H1 (cell line): ENCODE data around the gene ZFYVE1. TPM values are rescaled to one million over a fixed set of nuclear protein-coding genes. Genes with fewer than 3 reads are reported as not detected.
A peak's percentile ranks its signal among the peaks of the same experiment; 100 is the strongest.

Experiments
- CTCF ChIA-PET: fragments of 300-600 bp; sonication (Branson Sonifier 250); formaldehyde crosslinking; loops from one replicate; lab custom pipeline; 2021; ENCODE audit not compliant: partially characterized antibody; lab: Charles Lee
- POLR2A ChIA-PET: fragments of 300-600 bp; sonication (Branson Sonifier 250); formaldehyde crosslinking; loops from one replicate; lab custom pipeline; 2021; ENCODE audit warnings: inconsistent platforms; ENCODE audit not compliant: partially characterized antibody; lab: Charles Lee
- DNase-seq, 2 experiments: peaks; one replicate each; pipeline versions ENCODE4 v3.0.0 to v3.0.0-alpha.2; 2010 to 2022; ENCODE audit warnings: low spot score in 2 of 2, low read depth in 1 of 2, mixed read lengths in 1 of 2
- FAIRE-seq: peaks from 2 replicates; lab custom pipeline; 2011; peaks lifted over from hg19 to GRCh38; lab: Jason Lieb, UNC
- H2AFZ ChIP-seq: 2 replicates; pipeline ENCODE4 v1.8.1; 2012; ENCODE audit warnings: low read length, inconsistent platforms
- H2AK5ac ChIP-seq: 2 replicates; pipeline ENCODE4 v1.6.1; 2013; ENCODE audit warnings: low read depth, low read length
- H2BK120ac ChIP-seq: replicated peaks from 2 replicates; pipeline ENCODE3; 2013; ENCODE audit warnings: low read depth, low read length, inconsistent platforms
- H2BK12ac ChIP-seq: 2 replicates; pipeline ENCODE4 v1.6.1; 2013; ENCODE audit warnings: low read depth, low read length
- H2BK15ac ChIP-seq: 2 replicates; pipeline ENCODE4 v1.6.1; 2013; ENCODE audit warnings: low read length
- H2BK20ac ChIP-seq: 2 replicates; pipeline ENCODE4 v1.6.1; 2013; ENCODE audit warnings: low read length
- H2BK5ac ChIP-seq: 2 replicates; pipeline ENCODE4 v1.6.1; 2013; ENCODE audit warnings: low read depth, low read length
- H3K14ac ChIP-seq: 2 replicates; pipeline ENCODE4 v1.6.1; 2013; ENCODE audit warnings: inconsistent platforms; ENCODE audit not compliant: insufficient read length
- H3K18ac ChIP-seq: 2 replicates; pipeline ENCODE4 v1.6.1; 2013; ENCODE audit warnings: low read length; ENCODE audit errors: extremely low read depth
- H3K23ac ChIP-seq: 2 replicates; pipeline ENCODE4 v1.6.1; 2013; ENCODE audit warnings: inconsistent platforms; ENCODE audit not compliant: insufficient read length
- H3K23me2 ChIP-seq: 2 replicates; pipeline ENCODE4 v1.6.1; 2013; ENCODE audit warnings: low read depth, low read length
- H3K27ac ChIP-seq: 2 replicates; pipeline ENCODE4 v1.6.1; 2011; ENCODE audit warnings: low read depth, low read length, inconsistent platforms
- H3K27me3 ChIP-seq, 4 experiments: replicated peaks in 1 of 4; 1 replicate in 1 of 4; 2 replicates in 3 of 4; pipeline versions ENCODE4 v1.6.1 to v1.8.1; 2011 to 2013; ENCODE audit warnings: low read length in 3 of 4, mild to moderate bottlenecking in 3 of 4, inconsistent platforms in 2 of 4, mixed read lengths in 2 of 4, moderate library complexity in 1 of 4; ENCODE audit not compliant: control insufficient read depth in 3 of 4, insufficient read depth in 3 of 4; ENCODE audit errors: extremely low read depth in 1 of 4
- H3K36me3 ChIP-seq, 4 experiments: 2 replicates each; pipeline versions ENCODE4 v1.6.1 to v1.8.1; 2011 to 2013; ENCODE audit warnings: mild to moderate bottlenecking in 4 of 4, low read length in 3 of 4, moderate library complexity in 2 of 4, control low read depth in 1 of 4, inconsistent platforms in 1 of 4; ENCODE audit not compliant: insufficient read depth in 4 of 4, control insufficient read depth in 2 of 4
- H3K4ac ChIP-seq: replicated peaks from 2 replicates; pipeline ENCODE3; 2013; ENCODE audit warnings: low read length, low read depth, mixed read lengths, inconsistent platforms; ENCODE audit not compliant: insufficient read length
- H3K4me1 ChIP-seq, 4 experiments: replicated peaks in 1 of 4; 1 replicate in 1 of 4; 2 replicates in 3 of 4; pipeline versions ENCODE4 v1.6.1 to v1.8.1; 2011 to 2013; ENCODE audit warnings: low read length in 3 of 4, inconsistent platforms in 2 of 4, mixed read lengths in 1 of 4; ENCODE audit not compliant: insufficient read depth in 4 of 4, control insufficient read depth in 3 of 4
- H3K4me2 ChIP-seq, 2 experiments: 2 replicates each; pipeline versions ENCODE4 v1.6.1 to v1.8.1; 2011 to 2013; ENCODE audit warnings: low read depth in 2 of 2, low read length in 2 of 2, control low read depth in 1 of 2, inconsistent platforms in 1 of 2, mild to moderate bottlenecking in 1 of 2; ENCODE audit not compliant: insufficient read depth in 1 of 2
- H3K4me3 ChIP-seq, 4 experiments: fragments of 200-600, 300-600 bp in 1 of 4; sonication (generic), shearing (Covaris generic), sonication (Bioruptor Twin) in 1 of 4; 2 replicates each; pipeline versions ENCODE4 v1.5.1 to v1.8.1; 2011 to 2016; ENCODE audit warnings: low read length in 4 of 4, low read depth in 3 of 4, control low read depth in 2 of 4, inconsistent platforms in 2 of 4, mild to moderate bottlenecking in 2 of 4, mixed read lengths in 1 of 4, moderate library complexity in 1 of 4; ENCODE audit not compliant: insufficient read depth in 2 of 4; ENCODE audit errors: extremely low read depth in 1 of 4
- H3K56ac ChIP-seq: replicated peaks from 2 replicates; pipeline ENCODE3; 2013; ENCODE audit warnings: low read depth, mild to moderate bottlenecking, mixed read lengths, low read length, inconsistent platforms; ENCODE audit not compliant: insufficient read length
- H3K79me1 ChIP-seq: 2 replicates; pipeline ENCODE4 v1.6.1; 2013; ENCODE audit warnings: low read depth, low read length, control low read depth
- H3K79me2 ChIP-seq, 2 experiments: 2 replicates each; pipeline versions ENCODE4 v1.6.1 to v1.8.1; 2012 to 2013; ENCODE audit warnings: low read length in 2 of 2, mild to moderate bottlenecking in 2 of 2, inconsistent platforms in 1 of 2; ENCODE audit not compliant: insufficient read depth in 2 of 2, control insufficient read depth in 1 of 2
- H3K9ac ChIP-seq, 4 experiments: replicated peaks in 1 of 4; 1 replicate in 1 of 4; 2 replicates in 3 of 4; pipeline versions ENCODE4 v1.6.1 to v1.8.1; 2011 to 2013; ENCODE audit warnings: low read depth in 3 of 4, low read length in 3 of 4, control low read depth in 2 of 4, mild to moderate bottlenecking in 2 of 4, moderate library complexity in 2 of 4, inconsistent platforms in 1 of 4; ENCODE audit errors: extremely low read depth in 1 of 4
- H3K9me3 ChIP-seq, 2 experiments: 2 replicates each; pipeline versions ENCODE4 v1.6.1 to v1.8.1; 2012 to 2013; ENCODE audit warnings: mild to moderate bottlenecking in 2 of 2, moderate library complexity in 2 of 2, control low read depth in 1 of 2, inconsistent platforms in 1 of 2, low read depth in 1 of 2, low read length in 1 of 2, mixed read lengths in 1 of 2; ENCODE audit not compliant: insufficient read depth in 2 of 2
- H4K20me1 ChIP-seq, 2 experiments: replicated peaks in 1 of 2; 2 replicates each; pipeline versions ENCODE3 to v1.8.1; 2011 to 2013; ENCODE audit warnings: inconsistent platforms in 2 of 2, low read length in 2 of 2, mild to moderate bottlenecking in 1 of 2; ENCODE audit not compliant: insufficient read depth in 2 of 2, control insufficient read depth in 1 of 2
- H4K5ac ChIP-seq: 2 replicates; pipeline ENCODE4 v1.6.1; 2013; ENCODE audit warnings: low read length, low read depth, mixed read lengths, inconsistent platforms; ENCODE audit not compliant: insufficient read length
- H4K8ac ChIP-seq: 2 replicates; pipeline ENCODE4 v1.8.0; 2013; ENCODE audit warnings: mild to moderate bottlenecking, moderate library complexity, low read length, inconsistent platforms; ENCODE audit not compliant: insufficient read depth; ENCODE audit errors: extremely low read depth
- H4K91ac ChIP-seq: replicated peaks from 2 replicates; pipeline ENCODE3; 2013; ENCODE audit warnings: low read length, mixed read lengths, inconsistent platforms; ENCODE audit not compliant: insufficient read length
- ASH2L ChIP-seq: fragments of 200-600, 300-600 bp; sonication (generic); IDR thresholded peaks from one replicate; pipeline ENCODE4 v1.7.1; 2017; ENCODE audit warnings: low read length
- BACH1 ChIP-seq: IDR thresholded peaks from 2 replicates; pipeline ENCODE4 v1.6.1; 2012; ENCODE audit warnings: low read length, improper control_type of control experiment
- CHD1 ChIP-seq: IDR thresholded peaks from 2 replicates; pipeline ENCODE4 v1.6.1; 2012; ENCODE audit warnings: low read depth, low read length, improper control_type of control experiment
- JUND ChIP-seq: IDR thresholded peaks from 2 replicates; pipeline ENCODE4 v1.6.1; 2011; ENCODE audit warnings: mild to moderate bottlenecking, improper control_type of control experiment, low read length
- WGBS, 2 experiments: shearing (Covaris generic) in 1 of 2; methylation state at CpG; one replicate each; pipeline versions ENCODE4 v1.1.6 to v1.1.7; 2013 to 2015; ENCODE audit warnings: low lambda C conversion rate in 2 of 2, mixed read lengths in 2 of 2, inconsistent platforms in 1 of 2, low coverage in 1 of 2, missing lambda C conversion rate in 1 of 2; ENCODE audit not compliant: insufficient replicate concordance in 2 of 2, insufficient coverage in 1 of 2, insufficient read length in 1 of 2; ENCODE audit errors: extremely low coverage in 1 of 2, missing lambda C conversion rate in 1 of 2; 5-methylcytosine and 5-hydroxymethylcytosine counted together
- polyA plus RNA-seq, 7 experiments: library from polyadenylated mRNA; depleted of rRNA in 3 of 7; stranded (reverse) in 5 of 7; unstranded in 2 of 7; fragments of >200 nt in 5 of 7; fragments of 200-250 nt in 2 of 7; gene quantifications; 1 replicate in 5 of 7; 2 replicates in 1 of 7; 4 replicates in 1 of 7; pipeline versions ENCODE4 v1.2.1 to v1.2.3, GENCODE V29; 2011 to 2013; ENCODE audit warnings: missing spikeins in 2 of 7, mixed read lengths in 2 of 7
- total RNA-seq: library from RNA; stranded (reverse); fragmentation: NEBNext Ultra II Directional; extraction: Animal tissue kit (Norgen Biotek cat#: 25700); gene quantifications from 2 replicates; pipeline ENCODE4 v1.2.1, GENCODE V29; 2021

ZFYVE1 gene
- total and polyA plus RNA-seq, 2 of the 8 experiments (the other 6 are each of a cell fraction or from before 2014, with no cell fraction given): 9.8 to 12.5 TPM

GRCh38 chr14:73057944-73058223 lies 31.0 kb upstream of the ZFYVE1 start:
- Histone ChIP-seq H3K36me3 (peaks cover 0 to 21% (median 0%) of the 10 kb centered on the region in 4 experiments; a peak in 1 of 8 replicates), H3K79me2 (peaks cover 38 to 44% of the 10 kb centered on the region in 2 experiments), H4K8ac (peak overlapping the region; percentile 99; the same call in 1 of the 2 replicates), H2BK12ac (no peak overlapping the region; the same call in 1 of the 2 replicates), H3K9ac (peak overlapping the region; percentile 87 to 98 (median 97)), H3K9me3 (no peaks in the 10 kb centered on the region), H3K27ac (peak overlapping the region; percentile 94), H3K14ac (no peak overlapping the region), H3K23ac (no peak overlapping the region), H3K4me2 (peak overlapping the region; percentile 70 to 91), H4K20me1 (peaks cover 2 to 9% of the 10 kb centered on the region in 2 experiments), H2BK20ac (no peak overlapping the region), H2AFZ (peak overlapping the region; percentile 76), H2BK15ac (no peak overlapping the region), H2AK5ac (no peak overlapping the region), H3K18ac (no peak overlapping the region), H4K5ac (peak overlapping the region; percentile 97), H3K56ac (no peak overlapping the region), H3K4me3 (peak overlapping the region; percentile 94 to 98 (median 96)), H2BK120ac (no peak overlapping the region)
- CTCF ChIA-PET: interaction anchor here (0.9 to 1.0 kb wide), 2 partner anchors 20 to 36 kb away, joined by 3 to 4 read pairs; no protein-coding TSS in a partner anchor
- DNase-seq: no peak
- POLR2A ChIA-PET: interaction anchor here (0.7 to 3.9 kb wide), 27 partner anchors 9 to 707 kb away, joined by 3 to 45 read pairs (median 5); partner anchors contain the start of gene ZFYVE1
- no peak for FAIRE-seq
- TF ChIP-seq BACH1: no peak
- no peak for TF ChIP-seq JUND
- TF ChIP-seq CHD1: peak; percentile 40; the same call in 1 of the 2 replicates
- TF ChIP-seq ASH2L: no peak
- TF ChIP-seq, all 59 proteins: peak for 1
- Histone ChIP-seq H4K91ac (no peak overlapping the region), H3K4ac (no peak overlapping the region), H3K79me1 (no peaks in the 10 kb centered on the region), H2BK5ac (peak overlapping the region; percentile 99; the same call in 1 of the 2 replicates), H3K4me1 (peaks cover 0 to 6% (median 1%) of the 10 kb centered on the region in 4 experiments; a peak in 3 of 7 replicates), H3K27me3 (no peaks in the 10 kb centered on the region), H3K23me2 (peaks cover 2% of the 10 kb centered on the region; the same call in 1 of the 2 replicates)
- WGBS, 2 experiments: 5% methylated on average over 8 of the region's 8 CpGs; no CpG with 5 or more reads in 1 of the 2 experiments
